HG02885 (cell line): ENCODE data around the gene L2HGDH.
"Not testable (repeated sequence)": the region's sequence is repeated elsewhere in the genome, so short reads cannot be mapped to it uniquely, and the experiment has no call there.

Source experiments
- ATAC-seq: cut with Tn5 transposase; IDR thresholded peaks from one replicate; pipeline ENCODE4 v1.9.1; 2021; ENCODE audit warnings: mild to moderate bottlenecking; ENCODE audit not compliant: unreplicated experiment, poor library complexity

The L2HGDH gene

DNA sequence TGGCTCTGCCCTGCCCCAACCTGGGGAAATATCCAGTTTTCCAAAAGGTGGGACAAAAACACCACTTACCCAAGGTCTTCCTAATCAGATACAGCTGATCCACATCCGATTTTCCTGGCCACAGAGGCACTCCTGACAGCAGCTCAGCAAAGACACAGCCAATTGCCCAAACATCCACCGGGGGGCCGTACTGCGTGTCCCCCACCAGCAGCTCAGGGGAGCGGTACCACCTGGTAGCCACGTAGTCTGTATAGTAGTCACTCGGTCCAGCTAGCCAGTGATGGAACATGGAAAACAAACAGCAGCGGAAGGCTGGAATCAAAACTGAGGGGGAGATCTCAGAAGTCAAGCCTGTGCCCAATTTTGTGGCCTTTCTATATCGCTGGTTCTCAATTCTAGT, 28.9 kb upstream of the L2HGDH start:
- no peak for ATAC-seq

DNA sequence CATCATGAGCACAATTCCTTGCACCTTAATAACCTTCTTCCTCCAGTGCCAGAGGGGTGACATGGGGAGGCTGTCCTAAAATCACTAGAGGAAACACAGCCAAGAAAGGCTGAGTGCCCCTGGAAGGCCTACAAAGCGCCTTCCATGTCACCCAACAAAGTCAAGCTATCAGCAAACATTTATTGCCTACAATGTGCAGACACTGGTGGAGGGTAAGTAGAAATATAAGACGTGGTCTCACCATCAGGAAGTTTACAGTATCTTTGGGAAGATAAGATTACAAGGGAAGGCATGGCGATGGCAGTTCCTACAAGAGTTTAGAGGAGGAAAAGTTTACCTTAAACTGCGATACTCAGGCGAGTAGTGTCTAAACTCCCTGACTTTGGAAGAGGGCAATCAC, 28.0 kb upstream of the L2HGDH start:
- ATAC-seq: no peak

DNA sequence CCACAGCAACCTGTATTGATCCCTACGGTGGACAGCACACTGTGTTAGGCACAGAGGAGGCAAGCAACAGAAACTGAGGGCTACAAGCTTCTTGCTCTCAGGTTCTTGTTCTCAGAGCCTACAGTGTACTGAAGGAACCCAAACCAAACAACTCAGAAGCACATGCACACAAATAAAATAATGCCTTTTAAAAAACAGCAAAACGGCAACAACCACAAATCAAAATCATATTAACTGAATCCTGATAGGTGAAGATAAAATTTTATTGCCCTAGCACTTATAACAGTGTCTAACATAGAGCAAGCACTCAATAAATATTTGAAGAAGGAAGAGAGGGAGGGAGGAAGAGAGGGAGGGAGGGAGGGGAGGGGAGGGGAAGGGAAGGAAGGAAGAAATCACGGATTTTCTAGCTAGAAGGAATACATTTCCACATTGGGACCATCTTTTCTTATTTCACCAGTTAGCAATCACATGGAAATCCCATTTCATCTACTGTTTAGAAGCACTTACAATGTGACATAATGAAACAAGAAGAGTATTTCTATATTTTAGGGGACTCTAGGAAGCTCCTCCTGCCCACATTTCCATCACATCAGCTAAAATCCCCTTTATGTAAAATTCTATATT, 27.3 kb upstream of the L2HGDH start:
- ATAC-seq: no peak

DNA sequence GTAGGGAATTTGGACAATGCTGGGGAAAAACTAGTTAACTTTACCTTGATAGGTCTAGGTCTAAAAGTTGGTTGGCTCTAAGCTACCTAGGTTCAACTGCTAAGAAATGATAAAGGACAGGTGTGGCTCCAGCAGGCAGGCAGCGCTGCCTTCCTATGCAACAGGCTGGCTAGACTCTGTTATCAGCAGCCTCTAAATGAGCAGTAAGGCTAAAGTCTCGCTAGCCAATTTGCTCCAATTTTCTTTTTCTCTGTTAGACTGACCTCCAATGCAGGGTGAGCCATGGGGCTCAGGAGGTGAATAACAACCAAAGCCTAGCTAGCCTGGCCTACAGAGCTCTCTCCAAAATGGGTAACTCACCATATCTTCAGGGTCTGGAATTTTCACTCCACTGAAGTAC, 26.6 kb upstream of the L2HGDH start:
- no peak for ATAC-seq

DNA sequence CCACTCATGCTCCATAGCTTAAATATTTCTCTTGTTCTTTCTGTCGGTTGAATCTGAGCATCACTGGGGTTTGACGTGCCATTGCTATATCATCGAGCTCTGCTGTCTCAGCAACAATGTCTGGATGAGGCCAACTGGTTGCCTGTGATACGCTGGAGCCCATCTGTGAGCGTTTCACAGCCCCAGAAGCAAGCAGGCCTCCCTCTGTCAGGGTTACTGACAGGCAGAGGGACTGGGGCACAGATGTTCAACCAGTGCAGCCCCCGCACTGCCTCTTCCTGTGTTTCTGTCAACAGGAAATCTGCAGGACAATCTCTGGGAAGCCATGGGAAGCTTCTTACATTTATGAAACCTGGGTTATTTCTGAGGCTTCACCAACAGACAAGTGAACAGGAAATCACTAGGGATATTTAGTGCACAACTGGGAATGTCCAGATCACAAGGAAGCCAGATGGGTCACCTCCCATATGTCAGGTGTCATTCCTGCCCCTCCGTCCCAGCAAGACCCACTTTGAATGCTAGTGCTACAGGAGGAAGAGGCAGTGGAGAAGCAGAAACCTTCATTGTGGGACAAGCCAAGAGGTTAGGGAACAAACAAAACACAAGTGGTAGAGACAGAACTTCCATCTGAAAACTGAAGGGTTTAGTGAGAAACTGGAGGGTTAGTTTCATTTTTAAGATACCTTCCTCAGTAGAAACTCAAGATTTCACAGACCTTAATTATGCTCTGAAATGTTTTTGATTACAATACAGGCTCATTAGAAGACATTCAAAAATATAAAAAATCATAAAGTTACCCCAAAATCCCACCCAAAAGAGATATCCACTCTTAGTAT, 24.2 kb upstream of the L2HGDH start:
- no peak for ATAC-seq

DNA sequence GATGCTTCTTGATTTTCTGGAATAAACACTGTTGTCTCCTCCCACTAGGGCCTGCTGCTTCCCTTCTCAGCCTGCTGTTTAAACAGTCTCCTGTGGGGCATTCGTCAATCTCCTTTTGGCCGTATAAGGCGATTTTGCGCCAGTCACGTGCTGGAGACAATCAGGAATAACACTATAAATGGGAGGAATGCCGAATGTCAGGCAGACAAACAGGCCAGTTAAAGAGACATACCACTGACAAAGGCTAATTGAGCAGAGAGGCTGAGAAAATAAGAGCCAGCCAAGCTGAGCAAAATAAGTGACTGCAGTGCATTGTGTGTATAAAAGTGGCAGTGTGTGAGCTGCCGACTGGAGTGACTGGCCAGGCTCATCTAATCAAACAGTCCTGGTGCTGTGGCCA, 23.4 kb upstream of the L2HGDH start:
- ATAC-seq: no peak

DNA sequence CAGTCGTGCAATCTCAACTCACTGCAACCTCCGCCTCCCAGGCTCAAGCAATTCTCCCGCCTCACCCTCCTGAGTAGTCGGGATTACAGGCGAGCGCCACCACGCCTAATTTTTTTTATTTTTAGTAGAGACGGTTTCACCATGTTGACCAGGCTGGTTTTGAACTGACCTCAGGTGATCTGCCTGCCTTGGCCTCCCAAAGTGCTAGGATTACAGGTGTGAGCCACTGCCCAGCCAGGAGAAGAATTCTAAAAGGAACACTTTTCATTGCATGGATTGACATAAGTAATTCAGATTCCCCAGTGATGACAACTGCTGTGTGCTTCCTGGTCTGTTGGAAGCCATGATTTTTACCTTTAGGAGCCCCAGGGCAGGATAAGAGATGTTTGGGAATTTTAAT, 22.2 kb upstream of the L2HGDH start:
- no peak for ATAC-seq

DNA sequence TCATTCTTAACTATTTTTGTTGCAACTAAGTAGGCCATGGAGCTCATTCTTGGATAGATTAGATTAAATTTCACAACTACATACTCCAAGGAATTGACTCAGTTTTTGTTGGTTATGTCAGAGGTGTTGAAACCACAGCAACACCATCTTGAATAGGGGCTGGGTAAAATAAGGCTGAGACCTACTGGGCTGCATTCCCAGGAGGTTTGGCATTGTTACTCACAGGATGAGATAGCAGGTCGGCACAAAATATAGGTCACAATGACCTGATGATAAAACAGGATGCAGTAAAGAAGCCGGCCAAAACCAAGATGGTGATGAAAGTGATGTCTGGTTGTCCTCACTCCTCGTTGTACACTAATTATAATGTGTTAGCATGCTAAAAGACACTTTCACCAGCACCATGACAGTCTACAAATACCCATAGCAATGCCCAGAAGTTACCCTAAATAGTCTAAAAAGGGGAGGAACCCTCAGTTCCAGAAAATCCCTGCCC, 21.0 kb upstream of the L2HGDH start:
- no peak for ATAC-seq

DNA sequence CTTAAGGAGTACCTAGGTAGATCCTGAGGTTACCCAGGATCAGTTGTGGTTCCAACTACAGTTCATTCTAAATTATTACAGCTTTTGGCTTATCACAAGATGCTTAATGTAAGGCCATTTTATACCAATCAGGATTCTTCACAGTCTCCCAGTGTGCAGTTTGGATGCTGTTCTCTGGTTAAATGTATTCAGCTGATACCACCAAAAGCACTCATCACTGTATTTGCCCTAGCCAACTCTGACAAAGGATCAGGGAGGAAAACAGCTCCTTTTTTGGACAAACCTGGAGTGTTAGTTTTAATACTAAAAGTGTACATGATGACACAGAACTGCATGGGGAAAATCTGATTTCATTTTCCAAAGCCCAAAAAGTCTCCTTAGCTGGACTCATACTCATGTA, 19.6 kb upstream of the L2HGDH start:
- ATAC-seq: no peak

DNA sequence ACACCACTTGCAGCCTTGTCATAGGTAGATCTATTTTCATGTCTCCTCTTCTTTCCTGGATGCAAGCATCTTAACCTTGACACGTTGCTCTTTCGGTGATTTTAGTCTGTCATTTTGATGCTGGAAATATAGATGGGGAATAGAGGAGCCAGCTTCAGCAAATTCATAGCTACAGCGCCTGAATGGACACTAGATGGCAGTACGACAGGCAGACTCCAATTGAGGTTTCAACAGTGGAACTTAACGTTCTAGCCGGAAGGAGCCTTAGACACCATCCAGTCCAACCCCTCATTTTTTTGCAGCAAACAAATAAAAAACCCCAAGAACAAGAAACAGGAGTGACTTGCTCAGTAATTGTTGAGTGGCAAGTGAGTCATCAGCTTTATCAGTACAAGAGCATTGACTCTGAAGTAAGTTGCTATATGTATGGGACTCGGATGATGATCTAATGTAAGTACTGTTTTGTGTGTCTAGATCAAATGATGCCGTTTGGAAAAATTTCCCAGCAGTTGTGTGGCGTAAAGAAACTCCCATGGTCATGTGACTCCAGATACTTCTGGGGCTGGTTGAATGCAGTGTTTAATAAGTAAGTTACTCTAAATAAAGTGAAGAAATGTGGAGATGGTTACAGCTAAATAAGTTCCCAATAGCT, 9.1 kb upstream of the L2HGDH start:
- ATAC-seq: peak; percentile 89

DNA sequence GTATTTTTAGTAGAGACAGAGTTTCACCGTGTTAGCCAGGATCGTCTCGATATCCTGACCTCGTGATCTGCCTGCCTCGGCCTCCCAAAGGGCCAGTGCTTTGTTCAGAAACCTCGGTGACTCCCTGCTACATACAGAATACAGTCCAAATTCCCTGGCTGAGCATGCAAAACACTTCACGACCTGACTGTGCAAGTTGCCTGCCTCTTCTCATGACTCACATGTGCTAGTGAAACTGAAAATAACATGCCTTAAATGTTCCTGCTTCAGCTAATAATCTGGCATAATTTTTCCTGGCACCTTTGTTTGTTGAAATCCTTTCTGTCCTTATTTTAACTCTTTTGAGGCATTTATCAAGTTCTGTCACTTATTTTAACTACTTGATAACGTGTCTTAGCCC, 8.3 kb upstream of the L2HGDH start:
- peak; percentile 66 for ATAC-seq

DNA sequence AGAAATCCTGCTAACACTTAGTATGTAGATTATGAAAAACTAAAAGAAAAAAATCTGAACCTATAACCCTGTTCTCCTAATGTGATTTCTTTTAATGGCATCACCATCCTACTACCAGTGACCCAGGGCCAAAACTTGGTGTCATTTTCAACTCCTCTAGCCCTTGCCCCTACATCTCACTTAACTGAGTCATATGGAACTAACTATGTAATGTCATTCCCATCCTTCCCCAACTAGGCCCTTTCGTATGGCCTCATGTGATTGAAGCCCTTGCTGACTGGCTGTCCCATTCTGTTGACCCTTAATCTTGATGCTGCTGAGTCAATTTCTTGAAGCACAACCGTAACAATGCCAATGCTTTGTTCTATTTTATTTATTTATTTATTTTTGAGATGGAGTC, 7.7 kb upstream of the L2HGDH start:
- ATAC-seq: no peak

DNA sequence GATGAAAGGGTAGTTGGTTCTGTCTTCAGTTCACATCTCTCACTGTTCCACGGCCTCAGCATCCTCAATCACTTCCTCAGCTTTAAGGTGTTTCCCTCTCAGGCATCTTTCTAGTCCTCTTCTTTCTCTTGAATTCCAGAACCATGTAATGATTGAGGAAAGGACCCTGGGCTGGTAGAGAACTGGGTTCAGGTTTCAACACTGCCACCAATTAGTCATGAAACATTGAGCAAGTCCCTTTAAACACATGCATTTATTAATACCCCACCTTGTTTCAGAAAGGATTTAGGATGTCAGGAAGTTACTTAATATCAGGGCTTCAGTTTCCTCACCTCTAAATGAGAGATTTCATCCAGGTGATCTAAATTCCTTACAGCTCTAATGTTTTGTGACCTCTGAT, 7.3 kb upstream of the L2HGDH start:
- ATAC-seq: no peak

DNA sequence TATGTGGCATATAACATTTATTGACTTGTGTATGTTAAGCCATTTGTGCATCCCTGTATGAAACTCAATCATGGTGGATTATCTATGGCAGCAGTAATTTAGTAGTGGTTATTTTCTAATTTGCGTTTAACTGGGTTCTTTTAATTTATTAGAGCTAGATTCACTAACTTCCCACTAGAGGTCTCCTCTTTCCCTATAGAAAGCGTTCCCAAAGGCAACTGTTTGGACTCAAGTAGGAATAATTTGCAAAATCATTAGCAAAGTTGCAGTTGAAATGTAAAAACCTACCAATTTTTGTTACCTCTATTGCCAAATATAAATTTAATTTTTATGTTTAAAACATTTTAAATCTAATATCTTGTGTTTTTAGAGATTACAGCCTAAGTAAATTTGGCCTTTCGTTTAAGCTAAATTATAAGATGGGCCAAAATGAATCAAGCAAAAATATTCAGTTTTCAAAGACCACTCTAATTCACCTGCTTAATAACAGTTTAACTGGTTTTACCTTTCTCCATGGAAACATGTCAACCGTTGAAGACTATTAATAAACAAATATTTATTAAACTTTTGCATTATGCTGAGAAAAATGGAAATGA, 6.1 kb upstream of the L2HGDH start:
- ATAC-seq: no peak

DNA sequence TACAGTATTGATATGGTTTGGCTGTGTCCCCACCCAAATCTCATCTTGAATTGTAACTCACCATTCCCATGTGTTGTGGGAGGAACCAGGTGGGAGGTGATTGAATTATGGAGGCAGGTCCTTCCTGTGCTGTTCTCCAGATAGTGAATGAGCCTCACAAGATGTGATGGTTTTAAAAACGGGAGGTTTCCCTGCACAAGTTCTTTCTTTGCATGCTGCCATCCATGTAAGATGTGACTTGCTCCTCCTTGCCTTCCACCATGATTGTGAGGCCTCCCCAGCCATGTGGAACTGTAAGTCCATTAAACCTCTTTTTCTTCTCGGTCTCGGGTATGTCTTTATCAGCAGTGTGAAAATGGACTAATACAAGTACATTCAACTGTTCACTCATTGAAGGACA, 2.1 kb upstream of the L2HGDH start:
- ATAC-seq: not testable (repeated sequence)

DNA sequence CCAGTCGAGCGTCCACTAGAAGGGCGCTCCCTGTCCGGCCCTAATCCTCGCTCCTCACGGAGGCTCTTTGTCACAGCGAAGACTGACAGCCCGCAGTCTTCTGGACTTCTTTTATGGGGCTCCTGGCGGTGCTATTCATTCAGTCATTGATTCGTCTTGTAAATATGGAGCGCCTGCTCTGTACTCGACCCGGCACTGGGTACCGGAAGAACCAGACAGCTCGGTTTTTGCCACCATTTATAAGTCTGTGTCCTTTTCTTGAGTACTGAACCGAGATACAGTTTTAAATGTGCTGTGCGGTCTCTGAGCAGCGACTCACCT, 665 bp upstream of the L2HGDH start:
- peak; percentile 25 for ATAC-seq

DNA sequence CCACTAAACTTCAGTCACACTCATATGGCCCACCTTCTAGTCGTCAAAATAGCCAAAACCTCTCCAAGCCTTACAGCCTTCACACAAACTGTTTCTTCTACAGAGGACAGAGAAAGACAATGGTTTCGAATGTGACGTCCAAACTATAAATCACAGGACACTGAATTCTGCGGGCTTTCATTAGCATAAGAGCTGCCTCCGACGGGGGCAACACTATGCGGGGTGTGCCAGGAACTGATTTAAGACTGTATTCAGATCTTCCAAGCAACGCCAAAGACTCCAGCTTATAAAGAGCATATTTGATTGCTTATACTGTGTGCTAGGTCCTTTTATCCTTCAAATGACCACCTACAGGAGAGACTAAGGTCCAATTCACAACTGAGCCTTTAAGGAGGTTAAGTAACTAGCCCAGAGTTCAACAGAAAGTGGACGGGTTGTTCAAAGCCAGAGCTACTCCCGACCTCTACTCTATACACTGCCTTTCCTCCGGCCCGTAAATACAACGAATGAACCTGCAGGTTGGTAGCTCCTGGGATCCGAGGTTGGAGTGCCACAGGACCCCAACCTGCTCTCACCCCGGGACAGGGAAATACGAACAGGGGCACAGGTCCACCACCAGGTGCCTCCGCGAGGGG, 575 bp downstream of the L2HGDH start:
- ATAC-seq: no peak

DNA sequence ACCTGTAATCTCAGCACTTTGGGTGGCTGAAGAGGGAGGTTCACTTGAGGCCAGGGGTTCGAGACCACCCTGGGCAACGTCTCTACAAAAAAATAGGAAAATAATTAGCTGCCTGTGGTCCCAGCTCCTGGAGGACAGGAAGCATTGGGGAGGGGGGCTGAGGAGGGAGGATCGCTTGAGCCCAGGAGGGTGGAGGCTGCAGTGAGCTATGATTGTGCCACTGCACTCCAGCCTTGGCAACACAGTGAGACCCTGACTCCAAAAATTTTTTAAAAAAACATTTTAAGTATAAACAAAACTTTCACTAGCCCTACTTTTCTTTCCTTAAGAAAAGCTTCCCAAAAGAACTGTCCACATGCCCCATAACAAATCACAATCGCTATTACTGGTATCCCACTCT, 1.6 kb downstream of the L2HGDH start:
- ATAC-seq: no peak

DNA sequence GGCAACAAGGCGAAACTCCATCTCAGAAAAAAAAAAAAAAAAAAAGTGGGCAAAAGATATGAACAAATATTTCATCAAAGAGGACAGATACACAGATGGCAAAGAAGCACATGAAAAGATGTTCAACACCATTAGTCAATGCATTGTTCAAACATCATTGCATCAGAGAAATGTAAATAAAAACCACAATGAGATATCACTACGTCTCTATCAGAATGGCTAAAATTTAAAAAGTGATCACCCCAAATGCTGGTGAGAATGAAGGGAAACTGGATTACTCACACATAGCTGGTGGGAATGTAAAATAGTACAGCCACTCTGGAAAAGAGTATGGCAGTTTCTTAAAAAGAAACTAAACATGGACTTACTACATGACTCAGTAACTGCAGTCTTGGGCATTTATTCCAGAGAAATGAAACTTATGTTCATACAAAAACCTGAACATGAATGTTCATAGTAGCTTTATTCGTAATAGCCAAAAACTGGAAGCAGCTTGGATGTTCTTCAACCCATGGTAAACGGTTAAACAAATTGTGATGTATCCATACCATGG, 3.6 kb downstream of the L2HGDH start:
- ATAC-seq: no peak

DNA sequence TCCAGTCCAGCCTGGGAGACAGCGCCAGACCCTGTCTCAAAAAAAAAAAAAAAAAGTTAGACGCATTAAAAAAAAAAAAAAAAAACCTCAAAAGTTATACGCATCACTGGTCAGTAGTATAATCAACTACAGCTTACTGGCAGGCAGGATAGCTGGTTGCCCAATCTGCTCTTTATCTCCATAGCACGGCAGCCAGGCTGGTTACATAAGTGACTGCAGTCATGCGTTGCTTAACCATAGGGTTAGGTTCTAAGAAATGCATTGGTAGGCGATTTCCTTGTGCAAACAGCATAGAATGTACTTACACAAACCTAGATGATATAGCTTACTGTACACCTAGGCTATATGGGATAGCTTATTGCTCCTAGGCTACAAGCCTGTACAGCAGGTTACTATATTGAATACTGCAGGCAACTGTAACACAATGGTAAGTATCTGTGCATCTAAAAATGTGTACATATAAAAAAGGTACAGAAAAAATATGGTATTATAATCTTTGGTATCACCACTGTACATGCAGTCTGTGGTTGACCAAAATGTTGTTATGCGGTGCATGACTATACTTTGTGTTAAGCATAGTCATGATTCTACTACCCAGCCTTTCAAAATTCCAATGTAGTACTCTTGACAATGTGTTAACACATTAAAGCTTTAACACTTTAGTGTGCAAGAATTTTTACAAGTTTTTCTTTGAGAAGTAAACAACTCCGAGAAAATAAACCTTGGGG, 8.1 kb downstream of the L2HGDH start:
- ATAC-seq: no peak
